ENCODE data around the gene ATRIP.
"Not testable (repeated sequence)": the region's sequence is repeated elsewhere in the genome, so short reads cannot be mapped to it uniquely, and the experiment has no call there.

Gene ATRIP

DNA sequence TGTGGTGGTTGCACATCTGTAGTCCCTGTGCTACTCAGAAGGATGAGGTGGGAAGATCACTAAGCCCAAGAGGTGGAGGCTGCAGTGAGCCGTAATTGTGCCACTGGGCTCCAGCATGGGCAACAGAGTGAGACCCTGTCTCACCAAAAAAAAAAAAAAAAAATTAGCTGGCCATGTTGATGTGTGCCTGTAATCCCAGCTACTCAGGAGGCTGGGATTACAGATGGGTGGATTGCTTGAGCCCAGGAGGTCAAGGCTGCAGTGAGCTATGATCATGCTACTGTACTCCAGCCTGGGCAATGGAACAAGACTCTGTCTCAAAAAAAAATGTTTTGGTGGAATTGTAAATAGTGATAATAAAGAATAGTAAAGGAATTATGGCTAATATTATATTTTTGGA, 9.9 kb downstream of the ATRIP start:
- no peaks in the 10 kb centered on the region for H3K4me1 ChIP-seq (ENCODE audit: insufficient read depth, low read length)
- H3K9me3 ChIP-seq (ENCODE audit: insufficient read depth, low read depth, low read length), result no peaks in the 10 kb centered on the region
- H3K9ac ChIP-seq (ENCODE audit: low read depth, low read length), result no peak overlapping the region
- no peak overlapping the region for H3K27ac ChIP-seq (ENCODE audit: low read length)
- peaks cover 92% of the 10 kb centered on the region for H3K36me3 ChIP-seq (ENCODE audit: insufficient read depth, low read depth, low read length)
- no peak overlapping the region for H3K4me3 ChIP-seq (ENCODE audit: low read length)
- H3K27me3 ChIP-seq (ENCODE audit: insufficient read depth, low read length), result no peaks in the 10 kb centered on the region

DNA sequence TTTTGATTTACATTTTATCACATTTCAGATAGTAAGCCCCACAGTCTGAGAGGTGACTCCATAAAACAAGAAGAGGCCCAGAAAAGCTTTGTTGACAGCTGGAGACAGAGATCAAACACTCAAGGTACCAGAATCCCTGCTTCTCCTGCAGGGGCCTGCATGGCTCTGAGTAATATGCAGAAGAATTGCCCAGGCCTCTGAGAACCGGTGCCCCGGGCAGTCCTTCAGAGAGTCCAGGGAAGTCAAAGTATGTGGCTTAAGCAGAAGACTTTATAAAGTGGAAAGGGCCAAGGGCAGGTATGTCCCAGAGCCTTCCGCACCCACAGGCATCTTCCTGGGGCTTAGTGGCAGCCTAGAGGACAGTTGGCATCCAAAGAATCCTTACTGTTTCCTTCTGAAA, 12.8 kb downstream of the ATRIP start:
- H3K4me1 ChIP-seq (ENCODE audit: insufficient read depth, low read length), result no peaks in the 10 kb centered on the region
- H3K36me3 ChIP-seq (ENCODE audit: insufficient read depth, low read depth, low read length), result peaks cover 63% of the 10 kb centered on the region
- H3K9me3 ChIP-seq (ENCODE audit: insufficient read depth, low read depth, low read length), result no peaks in the 10 kb centered on the region
- H3K27ac ChIP-seq (ENCODE audit: low read length), result no peak overlapping the region
- H3K27me3 ChIP-seq (ENCODE audit: insufficient read depth, low read length), result no peaks in the 10 kb centered on the region
- H3K4me3 ChIP-seq (ENCODE audit: low read length), result no peak overlapping the region
- no peak overlapping the region for H3K9ac ChIP-seq (ENCODE audit: low read depth, low read length)

DNA sequence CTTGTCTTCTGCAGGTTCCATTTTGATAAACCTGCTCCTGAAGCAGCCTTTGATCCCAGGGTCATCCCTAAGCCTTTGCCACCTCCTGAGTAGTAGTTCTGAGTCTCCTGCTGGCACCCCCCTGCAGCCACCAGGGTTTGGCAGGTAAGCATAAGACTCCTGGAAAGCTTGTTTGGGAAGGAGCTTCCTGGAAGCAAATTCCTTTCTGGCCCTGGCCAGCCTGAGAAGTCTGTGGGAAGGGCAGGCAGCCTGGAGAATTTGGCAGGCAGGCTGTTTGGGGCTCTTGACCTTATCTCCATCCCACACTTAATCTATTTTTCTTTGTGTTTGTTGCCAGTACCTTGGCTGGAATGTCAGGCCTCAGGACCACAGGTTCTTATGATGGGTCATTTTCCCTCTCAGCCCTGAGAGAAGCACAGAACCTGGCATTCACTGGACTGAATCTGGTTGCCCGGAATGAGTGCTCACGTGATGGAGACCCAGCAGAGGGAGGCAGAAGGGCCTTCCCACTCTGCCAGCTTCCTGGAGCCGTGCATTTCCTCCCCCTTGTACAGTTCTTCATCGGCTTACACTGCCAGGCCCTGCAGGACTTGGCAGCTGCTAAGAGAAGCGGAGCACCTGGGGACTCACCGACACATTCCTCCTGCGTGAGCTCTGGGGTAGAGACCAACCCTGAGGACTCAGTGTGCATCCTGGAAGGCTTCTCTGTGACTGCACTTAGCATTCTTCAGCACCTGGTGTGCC, 13.4 kb downstream of the ATRIP start:
- Histone ChIP-seq H3K4me1 (ENCODE audit: insufficient read depth, low read length) (no peaks in the 10 kb centered on the region), H3K9ac (ENCODE audit: low read depth, low read length) (no peak overlapping the region), H3K4me3 (ENCODE audit: low read length) (no peak overlapping the region), H3K9me3 (ENCODE audit: insufficient read depth, low read depth, low read length) (no peaks in the 10 kb centered on the region), H3K27me3 (ENCODE audit: insufficient read depth, low read length) (no peaks in the 10 kb centered on the region), H3K36me3 (ENCODE audit: insufficient read depth, low read depth, low read length) (peaks cover 57% of the 10 kb centered on the region), H3K27ac (ENCODE audit: low read length) (no peak overlapping the region)

DNA sequence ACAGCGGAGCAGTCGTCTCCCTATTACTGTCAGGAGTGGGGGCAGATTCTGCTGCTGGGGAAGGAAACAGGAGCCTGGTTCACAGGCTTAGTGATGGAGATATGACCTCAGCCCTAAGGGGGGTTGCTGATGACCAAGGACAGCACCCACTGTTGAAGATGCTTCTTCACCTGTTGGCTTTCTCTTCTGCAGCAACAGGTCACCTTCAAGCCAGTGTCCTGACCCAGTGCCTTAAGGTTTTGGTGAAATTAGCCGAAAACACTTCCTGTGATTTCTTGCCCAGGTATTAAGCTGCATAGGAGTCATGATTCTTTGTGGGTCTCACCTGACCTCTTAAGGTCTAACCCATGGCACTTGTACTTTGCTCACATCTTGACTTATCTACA, 14.0 kb downstream of the ATRIP start:
- Histone ChIP-seq H3K4me3 (ENCODE audit: low read length) (no peak overlapping the region), H3K9ac (ENCODE audit: low read depth, low read length) (no peak overlapping the region), H3K36me3 (ENCODE audit: insufficient read depth, low read depth, low read length) (peaks cover 52% of the 10 kb centered on the region), H3K27me3 (ENCODE audit: insufficient read depth, low read length) (no peaks in the 10 kb centered on the region), H3K27ac (ENCODE audit: low read length) (no peak overlapping the region), H3K9me3 (ENCODE audit: insufficient read depth, low read depth, low read length) (no peaks in the 10 kb centered on the region), H3K4me1 (ENCODE audit: insufficient read depth, low read length) (no peaks in the 10 kb centered on the region)

DNA sequence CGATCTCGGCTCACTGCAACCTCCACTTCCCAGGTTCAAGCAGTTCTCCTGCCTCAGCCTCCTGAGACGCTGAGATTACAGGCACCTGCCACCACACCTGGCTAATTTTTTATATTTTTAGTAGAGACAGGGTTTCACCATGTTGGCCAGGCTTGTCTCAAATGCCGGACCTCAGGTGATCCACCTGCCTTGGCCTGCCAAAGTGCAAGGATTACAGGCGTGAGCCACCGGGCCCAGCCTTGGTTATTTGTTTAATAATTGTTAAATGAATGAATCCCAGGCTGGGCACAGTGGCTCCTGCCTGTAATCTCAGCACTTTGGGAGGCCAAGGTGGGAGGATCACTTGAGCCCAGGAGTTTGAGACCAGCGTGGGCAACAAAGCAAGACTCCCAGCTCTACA, 15.2 kb downstream of the ATRIP start:
- not testable (repeated sequence) for H3K9me3 ChIP-seq (ENCODE audit: insufficient read depth, low read depth, low read length); H3K4me3 ChIP-seq (ENCODE audit: low read length); H3K27me3 ChIP-seq (ENCODE audit: insufficient read depth, low read length); H3K27ac ChIP-seq (ENCODE audit: low read length); H3K4me1 ChIP-seq (ENCODE audit: insufficient read depth, low read length); H3K9ac ChIP-seq (ENCODE audit: low read depth, low read length)
- H3K36me3 ChIP-seq (ENCODE audit: insufficient read depth, low read depth, low read length), result peaks cover 41% of the 10 kb centered on the region

DNA sequence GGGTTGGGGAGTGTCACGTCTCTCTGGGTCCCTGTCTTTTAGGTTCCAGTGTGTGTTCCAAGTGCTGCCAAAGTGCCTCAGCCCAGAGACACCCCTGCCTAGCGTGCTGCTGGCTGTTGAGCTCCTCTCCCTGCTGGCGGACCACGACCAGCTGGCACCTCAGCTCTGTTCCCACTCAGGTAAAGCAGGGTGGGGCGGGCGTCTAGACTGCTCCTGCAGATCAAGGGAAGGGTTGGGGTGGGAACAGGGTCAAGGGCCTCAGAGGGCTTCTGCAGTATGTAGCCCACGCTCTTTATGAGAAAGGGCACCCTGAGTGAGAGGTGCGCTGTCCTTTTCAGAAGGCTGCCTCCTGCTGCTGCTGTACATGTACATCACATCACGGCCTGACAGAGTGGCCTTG, 17.2 kb downstream of the ATRIP start:
- no peaks in the 10 kb centered on the region for H3K27me3 ChIP-seq (ENCODE audit: insufficient read depth, low read length)
- H3K27ac ChIP-seq (ENCODE audit: low read length), result no peak overlapping the region
- no peak overlapping the region for H3K4me3 ChIP-seq (ENCODE audit: low read length)

DNA sequence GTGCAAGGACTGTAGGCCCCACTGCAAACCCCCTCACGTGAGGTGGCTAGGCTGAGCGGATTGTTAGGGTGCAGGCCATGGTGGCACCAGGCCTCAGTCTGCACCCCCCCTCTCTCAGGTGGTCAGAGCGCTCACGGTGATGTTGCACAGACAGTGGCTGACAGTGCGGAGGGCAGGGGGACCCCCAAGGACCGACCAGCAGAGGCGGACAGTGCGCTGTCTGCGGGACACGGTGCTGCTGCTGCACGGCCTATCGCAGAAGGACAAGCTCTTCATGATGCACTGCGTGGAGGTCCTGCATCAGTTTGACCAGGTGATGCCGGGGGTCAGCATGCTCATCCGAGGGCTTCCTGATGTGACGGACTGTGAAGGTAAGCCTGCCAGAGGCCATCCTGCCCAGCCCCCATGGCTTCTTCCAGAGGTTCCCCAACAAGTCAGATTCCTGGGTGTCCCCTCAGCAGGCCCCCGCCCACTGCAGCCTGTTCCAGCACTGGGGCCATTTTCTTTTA, 18.2 kb downstream of the ATRIP start:
- Histone ChIP-seq H3K27ac (ENCODE audit: low read length) (peak overlapping the region; percentile 69), H3K9me3 (ENCODE audit: insufficient read depth, low read depth, low read length) (no peaks in the 10 kb centered on the region), H3K9ac (ENCODE audit: low read depth, low read length) (peak overlapping the region; percentile 43; the same call in 1 of the 2 replicates), H3K27me3 (ENCODE audit: insufficient read depth, low read length) (no peaks in the 10 kb centered on the region), H3K36me3 (ENCODE audit: insufficient read depth, low read depth, low read length) (peaks cover 49% of the 10 kb centered on the region), H3K4me3 (ENCODE audit: low read length) (no peak overlapping the region), H3K4me1 (ENCODE audit: insufficient read depth, low read length) (peaks cover 4% of the 10 kb centered on the region; the same call in 1 of the 2 replicates)

More for the DNA sequence above, 17.2 kb downstream of the ATRIP start:
- Histone ChIP-seq H3K4me1 (ENCODE audit: insufficient read depth, low read length) (peaks cover 4% of the 10 kb centered on the region; the same call in 1 of the 2 replicates), H3K36me3 (ENCODE audit: insufficient read depth, low read depth, low read length) (peaks cover 49% of the 10 kb centered on the region), H3K9ac (ENCODE audit: low read depth, low read length) (no peak overlapping the region), H3K9me3 (ENCODE audit: insufficient read depth, low read depth, low read length) (no peaks in the 10 kb centered on the region)

DNA sequence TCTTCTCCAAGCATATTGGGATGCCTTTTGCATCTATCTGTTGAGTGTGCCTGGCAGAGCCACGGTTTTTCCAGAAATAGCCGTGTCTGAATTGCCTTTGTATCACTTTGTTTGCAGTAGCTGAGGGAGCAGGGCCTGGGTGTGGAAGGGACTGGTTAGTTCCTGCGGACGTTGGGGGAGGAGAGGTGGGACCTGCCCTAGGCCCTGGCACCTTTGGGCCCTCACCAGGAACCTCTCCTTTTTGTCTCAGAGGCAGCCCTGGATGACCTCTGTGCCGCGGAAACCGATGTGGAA, 18.6 kb downstream of the ATRIP start:
- peak overlapping the region; percentile 43; the same call in 1 of the 2 replicates for H3K9ac ChIP-seq (ENCODE audit: low read depth, low read length)

DNA sequence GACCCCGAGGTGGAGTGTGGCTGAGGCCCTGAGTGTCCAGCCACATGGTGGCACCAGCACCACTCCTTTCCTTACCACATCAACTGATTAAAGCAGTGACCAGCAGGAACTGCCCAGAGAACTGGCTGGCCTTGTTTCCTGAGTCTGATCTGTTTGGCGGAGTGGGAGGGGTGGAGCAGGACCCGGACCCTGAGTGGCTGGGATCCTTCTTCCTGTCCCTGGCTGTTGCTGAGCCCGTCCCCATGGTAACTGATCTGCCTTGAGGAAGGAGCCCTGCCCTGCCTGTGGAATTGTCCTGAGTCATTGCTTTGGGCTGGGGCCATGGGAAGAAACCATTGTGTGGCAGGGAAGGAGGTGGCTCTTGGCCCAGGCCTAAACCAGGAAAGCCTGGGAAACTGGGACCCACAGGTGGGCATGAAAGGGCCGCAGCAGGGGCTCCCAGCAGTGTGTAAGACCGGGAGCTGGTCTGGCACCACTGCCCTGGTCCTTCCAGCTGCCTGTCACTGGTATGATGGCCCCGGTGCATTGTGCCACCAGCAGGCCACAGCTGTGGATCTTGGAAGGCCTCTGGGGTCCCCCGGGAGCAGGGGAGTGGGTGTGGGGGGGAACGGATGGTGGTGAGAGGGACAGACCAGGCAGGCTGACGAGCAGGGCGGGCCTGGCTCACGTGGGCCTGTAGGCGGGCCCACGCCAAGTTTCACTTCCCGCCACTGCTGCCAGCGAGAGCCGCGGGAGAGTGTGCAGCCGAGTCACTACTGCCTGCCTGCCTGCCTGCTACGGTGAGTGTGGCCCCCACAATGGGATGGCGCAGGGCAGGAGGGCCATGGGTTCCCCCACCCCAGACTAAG, 19.2 kb downstream of the ATRIP start:
- Histone ChIP-seq H3K9me3 (ENCODE audit: insufficient read depth, low read depth, low read length) (no peaks in the 10 kb centered on the region), H3K4me3 (ENCODE audit: low read length) (no peak overlapping the region; the same call in 1 of the 2 replicates), H3K27ac (ENCODE audit: low read length) (peak overlapping the region; percentile 71), H3K36me3 (ENCODE audit: insufficient read depth, low read depth, low read length) (peaks cover 44% of the 10 kb centered on the region), H3K9ac (ENCODE audit: low read depth, low read length) (peak overlapping the region; percentile 84), H3K27me3 (ENCODE audit: insufficient read depth, low read length) (no peaks in the 10 kb centered on the region), H3K4me1 (ENCODE audit: insufficient read depth, low read length) (peaks cover 4% of the 10 kb centered on the region; the same call in 1 of the 2 replicates)

More for the DNA sequence above, 18.6 kb downstream of the ATRIP start:
- peaks cover 49% of the 10 kb centered on the region for H3K36me3 ChIP-seq (ENCODE audit: insufficient read depth, low read depth, low read length)
- H3K9me3 ChIP-seq (ENCODE audit: insufficient read depth, low read depth, low read length), result no peaks in the 10 kb centered on the region
- no peak overlapping the region for H3K4me3 ChIP-seq (ENCODE audit: low read length)
- peaks cover 4% of the 10 kb centered on the region; the same call in 1 of the 2 replicates for H3K4me1 ChIP-seq (ENCODE audit: insufficient read depth, low read length)
- no peaks in the 10 kb centered on the region for H3K27me3 ChIP-seq (ENCODE audit: insufficient read depth, low read length)
- H3K27ac ChIP-seq (ENCODE audit: low read length), result peak overlapping the region; percentile 69

DNA sequence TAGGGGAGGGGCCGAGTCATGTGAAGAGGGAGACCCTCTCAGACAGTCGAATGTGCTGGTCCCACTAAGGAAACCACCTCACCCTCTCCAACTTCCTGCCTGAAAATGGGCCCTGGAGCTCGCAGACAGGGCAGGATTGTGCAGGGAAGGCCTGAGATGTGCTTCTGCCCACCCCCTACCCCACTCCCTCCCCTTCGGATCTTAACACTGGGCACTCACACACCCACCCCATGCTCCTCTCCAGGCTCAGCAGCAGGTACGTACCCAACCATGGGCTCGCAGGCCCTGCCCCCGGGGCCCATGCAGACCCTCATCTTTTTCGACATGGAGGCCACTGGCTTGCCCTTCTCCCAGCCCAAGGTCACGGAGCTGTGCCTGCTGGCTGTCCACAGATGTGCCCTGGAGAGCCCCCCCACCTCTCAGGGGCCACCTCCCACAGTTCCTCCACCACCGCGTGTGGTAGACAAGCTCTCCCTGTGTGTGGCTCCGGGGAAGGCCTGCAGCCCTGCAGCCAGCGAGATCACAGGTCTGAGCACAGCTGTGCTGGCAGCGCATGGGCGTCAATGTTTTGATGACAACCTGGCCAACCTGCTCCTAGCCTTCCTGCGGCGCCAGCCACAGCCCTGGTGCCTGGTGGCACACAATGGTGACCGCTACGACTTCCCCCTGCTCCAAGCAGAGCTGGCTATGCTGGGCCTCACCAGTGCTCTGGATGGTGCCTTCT, 20.0 kb downstream of the ATRIP start:
- H3K4me1 ChIP-seq (ENCODE audit: insufficient read depth, low read length), result peaks cover 4% of the 10 kb centered on the region; the same call in 1 of the 2 replicates

DNA sequence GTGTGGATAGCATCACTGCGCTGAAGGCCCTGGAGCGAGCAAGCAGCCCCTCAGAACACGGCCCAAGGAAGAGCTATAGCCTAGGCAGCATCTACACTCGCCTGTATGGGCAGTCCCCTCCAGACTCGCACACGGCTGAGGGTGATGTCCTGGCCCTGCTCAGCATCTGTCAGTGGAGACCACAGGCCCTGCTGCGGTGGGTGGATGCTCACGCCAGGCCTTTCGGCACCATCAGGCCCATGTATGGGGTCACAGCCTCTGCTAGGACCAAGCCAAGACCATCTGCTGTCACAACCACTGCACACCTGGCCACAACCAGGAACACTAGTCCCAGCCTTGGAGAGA, 20.5 kb downstream of the ATRIP start:
- Histone ChIP-seq H3K9ac (ENCODE audit: low read depth, low read length) (peak overlapping the region; percentile 84; the same call in 1 of the 2 replicates), H3K4me3 (ENCODE audit: low read length) (no peak overlapping the region), H3K27ac (ENCODE audit: low read length) (peak overlapping the region; percentile 80), H3K36me3 (ENCODE audit: insufficient read depth, low read depth, low read length) (peaks cover 37% of the 10 kb centered on the region), H3K4me1 (ENCODE audit: insufficient read depth, low read length) (peaks cover 4% of the 10 kb centered on the region; the same call in 1 of the 2 replicates), H3K9me3 (ENCODE audit: insufficient read depth, low read depth, low read length) (no peaks in the 10 kb centered on the region), H3K27me3 (ENCODE audit: insufficient read depth, low read length) (no peaks in the 10 kb centered on the region)

More for the DNA sequence above, 20.0 kb downstream of the ATRIP start:
- Histone ChIP-seq H3K9me3 (ENCODE audit: insufficient read depth, low read depth, low read length) (no peaks in the 10 kb centered on the region), H3K4me3 (ENCODE audit: low read length) (no peak overlapping the region; the same call in 1 of the 2 replicates), H3K9ac (ENCODE audit: low read depth, low read length) (peak overlapping the region; percentile 84; the same call in 1 of the 2 replicates), H3K27ac (ENCODE audit: low read length) (peak overlapping the region; percentile 80), H3K36me3 (ENCODE audit: insufficient read depth, low read depth, low read length) (peaks cover 37% of the 10 kb centered on the region), H3K27me3 (ENCODE audit: insufficient read depth, low read length) (no peaks in the 10 kb centered on the region)

Measured in iPS-20b (cell line).